D721Med (cell line): Measurements from ENCODE around the gene ZCCHC17.

Source experiments
- DNase-seq: peaks from one replicate; pipeline ENCODE4 v3.0.0; 2011; ENCODE audit warnings: low spot score; ENCODE audit not compliant: insufficient read length
- FAIRE-seq: peaks from 2 replicates; lab custom pipeline; 2011; peaks lifted over from hg19 to GRCh38; lab: Jason Lieb, UNC
- TF ChIP-seq, protein P1 (sequence below): IDR thresholded peaks from 2 replicates; pipeline ENCODE4 v1.5.1; 2012; ENCODE audit warnings: mild to moderate bottlenecking, control low read depth; ENCODE audit not compliant: insufficient read depth; ENCODE audit errors: missing control alignments

ZCCHC17 gene, protein sequence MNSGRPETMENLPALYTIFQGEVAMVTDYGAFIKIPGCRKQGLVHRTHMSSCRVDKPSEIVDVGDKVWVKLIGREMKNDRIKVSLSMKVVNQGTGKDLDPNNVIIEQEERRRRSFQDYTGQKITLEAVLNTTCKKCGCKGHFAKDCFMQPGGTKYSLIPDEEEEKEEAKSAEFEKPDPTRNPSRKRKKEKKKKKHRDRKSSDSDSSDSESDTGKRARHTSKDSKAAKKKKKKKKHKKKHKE

DNA sequence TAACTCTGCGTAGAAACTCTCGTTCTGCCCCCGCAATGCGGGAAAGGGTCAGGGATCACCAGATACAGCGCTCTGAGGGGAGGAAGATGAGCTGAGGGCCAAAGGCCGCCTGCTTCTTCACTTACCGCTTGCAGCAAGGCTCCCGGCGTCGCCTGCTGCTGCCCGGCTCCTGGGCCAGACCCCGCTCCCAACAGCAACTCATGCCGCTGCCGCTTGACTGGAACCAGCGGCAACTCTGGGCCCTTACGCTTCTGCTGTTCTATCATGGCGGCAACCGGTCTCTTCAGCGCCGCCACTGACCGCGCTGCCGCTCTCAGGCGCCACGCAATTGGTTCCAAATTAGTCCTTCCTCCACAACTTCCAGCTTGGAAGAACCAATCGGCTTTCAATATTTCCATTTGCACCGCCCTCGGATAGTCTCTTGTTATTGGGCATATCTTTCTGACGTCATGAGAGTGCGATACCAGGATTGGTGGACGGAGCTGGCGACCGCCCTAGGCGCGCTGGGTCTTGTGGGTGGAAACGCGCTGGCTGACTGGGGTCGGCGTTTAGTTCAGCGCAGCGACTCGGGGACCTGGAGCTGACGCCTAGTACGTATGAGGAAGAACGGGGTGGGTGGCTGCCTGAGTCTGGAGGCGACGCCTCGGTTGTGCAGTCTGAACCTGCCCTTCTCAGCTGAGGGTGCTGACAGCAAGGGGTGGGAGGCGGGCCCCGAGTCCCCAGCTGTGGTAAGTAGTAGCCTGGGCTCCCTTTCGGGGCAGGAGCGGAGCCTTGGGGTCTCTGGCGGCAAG, at the start of gene ZCCHC17, which contains the start of gene SNRNP40:
ZCCHC17 (plus strand) TSS at position 547 of the 791 bp plus-strand sequence. CDS start 13,067 bp downstream, outside the sequence.
SNRNP40 (minus strand) TSS at position 303 of the 791 bp plus-strand sequence; CDS start at position 266, 37 bp downstream.
- DNase-seq: peak; percentile 93
- FAIRE-seq: no peak

DNA sequence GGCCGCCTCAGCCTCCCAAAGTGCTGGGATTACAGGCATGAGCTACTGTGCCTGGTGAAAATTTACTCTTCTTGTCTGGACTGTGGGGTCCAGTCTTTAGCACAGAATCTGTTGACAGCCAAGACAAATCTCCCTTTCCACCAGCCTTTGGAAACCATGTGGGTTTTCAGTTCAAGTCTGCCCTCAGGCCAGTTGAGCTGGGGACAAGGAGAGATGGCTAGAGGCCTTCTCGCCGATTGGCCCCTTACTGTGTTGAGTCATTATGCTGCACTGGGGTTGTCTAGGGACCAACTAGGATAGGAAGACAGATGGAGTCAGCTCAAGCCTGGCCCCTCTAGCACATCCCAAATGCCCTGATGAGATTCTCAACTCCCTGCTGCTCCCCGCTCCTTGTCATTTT, 48.6 kb upstream of the ZCCHC17 start:
- FAIRE-seq (no peak), DNase-seq (no peak)
- TF ChIP-seq, protein P1, sequence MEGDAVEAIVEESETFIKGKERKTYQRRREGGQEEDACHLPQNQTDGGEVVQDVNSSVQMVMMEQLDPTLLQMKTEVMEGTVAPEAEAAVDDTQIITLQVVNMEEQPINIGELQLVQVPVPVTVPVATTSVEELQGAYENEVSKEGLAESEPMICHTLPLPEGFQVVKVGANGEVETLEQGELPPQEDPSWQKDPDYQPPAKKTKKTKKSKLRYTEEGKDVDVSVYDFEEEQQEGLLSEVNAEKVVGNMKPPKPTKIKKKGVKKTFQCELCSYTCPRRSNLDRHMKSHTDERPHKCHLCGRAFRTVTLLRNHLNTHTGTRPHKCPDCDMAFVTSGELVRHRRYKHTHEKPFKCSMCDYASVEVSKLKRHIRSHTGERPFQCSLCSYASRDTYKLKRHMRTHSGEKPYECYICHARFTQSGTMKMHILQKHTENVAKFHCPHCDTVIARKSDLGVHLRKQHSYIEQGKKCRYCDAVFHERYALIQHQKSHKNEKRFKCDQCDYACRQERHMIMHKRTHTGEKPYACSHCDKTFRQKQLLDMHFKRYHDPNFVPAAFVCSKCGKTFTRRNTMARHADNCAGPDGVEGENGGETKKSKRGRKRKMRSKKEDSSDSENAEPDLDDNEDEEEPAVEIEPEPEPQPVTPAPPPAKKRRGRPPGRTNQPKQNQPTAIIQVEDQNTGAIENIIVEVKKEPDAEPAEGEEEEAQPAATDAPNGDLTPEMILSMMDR: no peak

More for the DNA sequence above, at the start of gene ZCCHC17, which contains the start of gene SNRNP40:
- TF ChIP-seq, protein P1: peak; percentile 9

DNA sequence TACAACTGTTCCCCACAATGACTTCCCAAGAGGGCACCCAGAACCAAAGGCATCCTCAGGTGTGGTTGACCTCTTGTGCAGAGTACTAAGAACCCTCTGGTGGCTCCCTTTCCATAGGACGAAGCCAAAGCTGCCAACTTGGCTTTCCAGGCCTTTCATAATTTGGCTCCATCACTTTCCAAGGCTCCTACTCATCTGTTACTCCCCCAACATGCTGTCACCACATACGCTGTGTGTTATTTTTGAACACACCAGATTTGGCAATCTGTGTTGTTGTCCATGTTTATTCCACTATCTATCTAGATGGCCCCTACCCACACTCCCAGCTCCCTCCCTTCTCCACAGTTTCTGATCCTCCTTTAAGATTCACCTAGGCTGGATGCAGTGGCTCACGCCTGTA, 47.0 kb upstream of the ZCCHC17 start:
- DNase-seq (no peak), FAIRE-seq (no peak)
- TF ChIP-seq, protein P1: no peak

DNA sequence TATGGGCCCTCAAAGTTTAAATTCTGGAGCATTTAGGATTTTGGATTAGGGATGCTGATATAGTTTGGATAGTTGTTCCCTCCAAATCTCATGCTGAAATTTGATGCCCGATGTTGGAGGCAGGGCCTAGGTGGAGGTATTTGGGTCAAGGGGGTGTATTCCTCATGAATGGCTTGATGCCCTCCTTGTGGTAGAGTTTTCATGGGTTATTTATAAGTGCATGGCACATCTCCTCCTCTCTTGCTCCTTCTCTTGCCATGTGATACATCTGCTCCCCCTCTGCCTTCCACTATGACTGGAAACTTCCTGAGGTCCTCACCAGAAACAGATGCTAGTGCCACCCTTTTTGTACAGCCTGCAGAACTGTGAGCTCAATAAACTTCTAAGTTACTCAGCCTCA, 39.6 kb upstream of the ZCCHC17 start:
- DNase-seq: no peak
- TF ChIP-seq, protein P1: no peak
- FAIRE-seq: no peak

DNA sequence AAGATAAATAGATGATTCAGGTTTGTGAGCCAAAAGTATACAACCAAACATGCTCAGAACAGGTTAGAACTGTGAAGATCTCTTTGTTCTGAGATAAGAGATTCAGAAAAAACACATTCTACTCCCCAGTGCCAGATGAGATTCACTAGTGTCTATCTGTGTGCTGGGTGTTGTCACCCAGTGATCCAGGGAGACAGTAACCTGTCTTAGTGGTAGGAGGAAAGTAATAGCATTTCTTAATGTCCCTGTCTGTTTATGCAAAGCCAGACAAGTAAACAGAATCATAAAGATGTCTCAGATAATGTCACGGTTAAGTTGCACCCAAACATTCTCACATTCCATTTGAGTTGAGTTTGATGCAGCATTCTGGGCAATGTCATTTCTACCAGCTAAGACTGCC, 38.3 kb upstream of the ZCCHC17 start:
- FAIRE-seq (no peak), DNase-seq (no peak)
- TF ChIP-seq, protein P1: no peak

DNA sequence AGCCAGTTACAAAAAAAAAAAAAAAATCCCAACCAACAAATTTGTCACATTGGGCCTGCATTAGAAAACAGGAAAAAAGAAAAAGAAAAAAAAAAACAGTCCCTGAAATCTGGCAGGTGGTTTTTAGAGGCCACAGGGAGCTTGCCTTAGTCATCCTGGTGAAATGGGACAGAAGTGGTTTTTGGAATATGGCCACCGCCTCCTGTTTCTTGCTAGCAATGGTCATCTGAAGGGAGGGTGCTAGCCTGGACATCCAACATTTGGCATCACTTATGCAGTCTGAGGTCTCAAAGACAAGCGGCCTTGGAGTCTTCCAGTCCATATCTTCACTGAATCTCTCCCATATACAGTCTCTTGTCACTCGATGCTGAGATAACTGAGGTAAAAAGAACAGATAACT, 37.1 kb upstream of the ZCCHC17 start:
- DNase-seq (no peak), FAIRE-seq (no peak)
- TF ChIP-seq, protein P1: no peak
